HepG2 (cell line): ENCODE measurements around the gene INKA2. TPM values are rescaled to one million over a fixed set of nuclear protein-coding genes. Genes with fewer than 3 reads are reported as not detected.

ENCODE experiments used
- ATAC-seq: fragments of 200-7000 bp; cut with Tn5 transposase; 3 replicates; pipeline ENCODE4 v1.9.1; 2020; ENCODE audit warnings: mild to moderate bottlenecking, moderate library complexity
- BruUV-seq: library from RNA; stranded (reverse); fragments of 400-500 nt; replicated peaks from 2 replicates; lab custom pipeline; 2021; lab: Mats Ljungman, UMichigan
- CTCF ChIA-PET: fragments of 300-600 bp; formaldehyde crosslinking; extraction: SDS; loops from one replicate; lab custom pipeline; 2021; ENCODE audit warnings: low total read pairs, inconsistent platforms, low intra/inter-chr PET ratio; lab: Yijun Ruan, JAX
- POLR2A ChIA-PET: fragments of 350-600 bp; sonication (Branson Sonifier 250); formaldehyde crosslinking; loops from one replicate; lab custom pipeline; 2020; ENCODE audit warnings: antibody characterized with exemption, inconsistent platforms; lab: Yijun Ruan, JAX
- DNase-seq: peaks from one replicate; pipeline ENCODE4 v3.0.0-alpha.2; 2015; ENCODE audit warnings: low spot score
- FAIRE-seq: peaks from 3 replicates; lab custom pipeline; 2011; peaks lifted over from hg19 to GRCh38; lab: Jason Lieb, UNC
- H2AFZ ChIP-seq: one replicate; pipeline ENCODE4 v1.6.1; 2011; ENCODE audit warnings: low read length, inconsistent platforms
- H3K27ac ChIP-seq: fragments of 300-600 bp; 3 replicates; pipeline ENCODE4 v1.8.0; 2011; ENCODE audit warnings: mixed run types, mild to moderate bottlenecking, mixed read lengths, low read length, inconsistent platforms; ENCODE audit not compliant: insufficient read depth; ENCODE audit errors: extremely low read length
- H3K27me3 ChIP-seq, 2 experiments: fragments of 200-600 bp in 1 of 2; 2 replicates in 1 of 2; 3 replicates in 1 of 2; pipeline versions ENCODE4 v1.6.0 to v1.8.0; 2011; ENCODE audit warnings: low read length in 2 of 2, mild to moderate bottlenecking in 2 of 2, moderate library complexity in 2 of 2, inconsistent platforms in 1 of 2; ENCODE audit not compliant: insufficient read depth in 2 of 2, control insufficient read depth in 1 of 2
- H3K36me3 ChIP-seq, 2 experiments: fragments of 200-600 bp in 1 of 2; replicated peaks in 1 of 2; 2 replicates in 1 of 2; 3 replicates in 1 of 2; pipeline versions ENCODE4 v1.5.1 to v1.8.0; 2011; ENCODE audit warnings: low read length in 2 of 2, inconsistent platforms in 1 of 2; ENCODE audit not compliant: insufficient read depth in 2 of 2, control insufficient read depth in 1 of 2
- H3K4me1 ChIP-seq: 2 replicates; pipeline ENCODE4 v1.5.1; 2012; ENCODE audit warnings: low read length, inconsistent platforms; ENCODE audit not compliant: insufficient read depth
- H3K4me2 ChIP-seq: 2 replicates; pipeline ENCODE4 v1.6.0; 2011; ENCODE audit warnings: low read depth, low read length, inconsistent platforms
- H3K4me3 ChIP-seq, 3 experiments: fragments of 200-600 bp in 1 of 3; sonication (generic), shearing (Covaris generic) in 1 of 3; replicated peaks in 1 of 3; 2 replicates each; pipeline ENCODE4 v1.5.1; 2011 to 2016; ENCODE audit warnings: low read length in 3 of 3, inconsistent platforms in 2 of 3, low read depth in 2 of 3, mild to moderate bottlenecking in 2 of 3, control low read depth in 1 of 3, mixed read lengths in 1 of 3; ENCODE audit not compliant: insufficient read depth in 1 of 3
- H3K79me2 ChIP-seq: one replicate; pipeline ENCODE4 v1.6.1; 2011; ENCODE audit warnings: low read length, inconsistent platforms; ENCODE audit not compliant: insufficient read depth
- H3K9ac ChIP-seq: 2 replicates; pipeline ENCODE4 v1.6.0; 2011; ENCODE audit warnings: mild to moderate bottlenecking, low read depth, low read length, inconsistent platforms; ENCODE audit not compliant: insufficient read depth
- H3K9me3 ChIP-seq: 2 replicates; pipeline ENCODE4 v1.5.1; 2012; ENCODE audit warnings: mild to moderate bottlenecking, low read length
- H4K20me1 ChIP-seq: 2 replicates; pipeline ENCODE4 v1.6.0; 2011; ENCODE audit warnings: inconsistent platforms, mild to moderate bottlenecking, low read length, moderate library complexity; ENCODE audit not compliant: insufficient read depth
- ELF4 ChIP-seq: sonication (generic); formaldehyde crosslinking; IDR thresholded peaks from 2 replicates; pipeline ENCODE4 v1.5.0; 2020; ENCODE audit warnings: missing genetic modification reagents, mild to moderate bottlenecking, moderate library complexity, borderline replicate concordance
- FLYWCH1 ChIP-seq: sonication (generic); formaldehyde crosslinking; IDR thresholded peaks from 2 replicates; pipeline ENCODE4 v1.8.1; 2023; ENCODE audit warnings: mild to moderate bottlenecking, missing genetic modification reagents
- HHEX ChIP-seq: IDR thresholded peaks from 2 replicates; pipeline ENCODE4 v1.6.1; 2016; ENCODE audit warnings: control low read depth
- IRF2 ChIP-seq: IDR thresholded peaks from 2 replicates; pipeline ENCODE4 v1.6.1; 2018; ENCODE audit warnings: missing genetic modification reagents, missing compliant biosample characterization
- ISL2 ChIP-seq: sonication (generic); formaldehyde crosslinking; IDR thresholded peaks from 2 replicates; pipeline ENCODE4 v1.5.0; 2020; ENCODE audit warnings: missing genetic modification reagents
- MATR3 ChIP-seq: sonication (generic); formaldehyde crosslinking; IDR thresholded peaks from 2 replicates; pipeline ENCODE4 v1.4.0; 2020; ENCODE audit warnings: missing genetic modification reagents
- MEIS2 ChIP-seq: sonication (generic); formaldehyde crosslinking; IDR thresholded peaks from 2 replicates; pipeline ENCODE4 v1.9.0; 2021; ENCODE audit warnings: mild to moderate bottlenecking, missing genetic modification reagents
- PAF1 ChIP-seq: IDR thresholded peaks from 2 replicates; pipeline ENCODE4 v1.6.1; 2016; ENCODE audit warnings: missing genetic modification reagents, missing compliant biosample characterization
- ZNF234 ChIP-seq: sonication (generic); formaldehyde crosslinking; conservative IDR thresholded peaks from 2 replicates; pipeline ENCODE4 v1.5.1; 2020; ENCODE audit warnings: mild to moderate bottlenecking, missing genetic modification reagents
- ZNF563 ChIP-seq: sonication (generic); formaldehyde crosslinking; IDR thresholded peaks from 2 replicates; pipeline ENCODE4 v1.8.0; 2022; ENCODE audit warnings: mild to moderate bottlenecking, moderate library complexity, missing genetic modification reagents
- ZNF749 ChIP-seq: sonication (generic); formaldehyde crosslinking; IDR thresholded peaks from 2 replicates; pipeline ENCODE4 v1.8.0; 2022; ENCODE audit warnings: mild to moderate bottlenecking, missing genetic modification reagents, moderate library complexity, borderline replicate concordance
- in situ Hi-C: cut with HindIII; loops from 2 replicates; pipeline ENCODE4 v1.10.0; 2017; ENCODE audit warnings: low pct_unique_long_range_greater_than_20kb; ENCODE audit not compliant: extremely low pct_ligation_motif_present
- intact Hi-C: fragments of 100-400 bp; cut with micrococcal nuclease; formaldehyde crosslinking; loops from one replicate; pipeline ENCODE4 v1.10.0; 2022; ENCODE audit not compliant: unreplicated experiment
- polyA plus RNA-seq, 8 experiments: library from polyadenylated mRNA; depleted of rRNA in 3 of 8; stranded (reverse) in 7 of 8; unstranded in 1 of 8; fragments of >200 nt; fragmentation: Illumina TruSeq in 4 of 8; extraction: Trizol in 4 of 8; gene quantifications; 2 replicates each; pipeline versions ENCODE4 v1.2.1 to v1.2.3, GENCODE V29; 2011 to 2016; ENCODE audit warnings: low read depth in 4 of 8, missing spikeins in 1 of 8, mixed read lengths in 1 of 8; ENCODE audit not compliant: insufficient read depth in 1 of 8
- total RNA-seq, 5 experiments: library from RNA; depleted of rRNA; stranded (reverse); fragments of >200 nt; fragmentation: Illumina TruSeq; extraction: Trizol; gene quantifications; 2 replicates each; pipeline ENCODE4 v1.2.3, GENCODE V29; 2016; ENCODE audit warnings: low read depth in 1 of 5
- TF ChIP-seq, protein P1 (sequence below): fragments of 450-650 bp; IDR thresholded peaks from 2 replicates; pipeline ENCODE4 v1.6.1; 2017; ENCODE audit warnings: mild to moderate bottlenecking
- TF ChIP-seq, protein P2 (sequence below): sonication (generic); formaldehyde crosslinking; IDR thresholded peaks from 2 replicates; pipeline ENCODE4 v1.4.0; 2020; ENCODE audit warnings: missing genetic modification reagents, borderline replicate concordance

Gene INKA2
- total and polyA plus RNA-seq, 2 of the 13 experiments (the other 11 are each of a cell fraction or from before 2014, with no cell fraction given): 2.6 to 4.6 TPM

DNA sequence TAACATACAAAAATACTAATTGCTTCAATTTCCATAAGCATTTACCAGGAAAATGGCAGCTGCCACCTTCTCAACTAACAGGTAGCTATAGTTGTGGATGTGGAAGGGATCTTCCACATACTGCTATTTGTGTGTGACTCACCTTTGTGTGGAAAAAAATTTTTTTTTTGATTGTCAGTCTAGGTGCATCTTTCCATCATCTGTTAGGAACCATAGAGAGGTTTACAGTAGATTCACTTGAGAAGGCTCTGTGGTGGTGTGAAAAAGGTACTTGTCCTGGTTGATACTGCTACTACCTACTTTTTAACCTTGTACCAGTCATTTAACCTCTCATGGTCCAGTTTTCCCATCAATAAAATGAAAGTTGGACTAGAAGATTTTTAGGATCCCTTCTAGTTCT, 29.4 kb upstream of the INKA2 start:
- CTCF ChIA-PET: interaction anchor here (0.9 to 2.8 kb wide), 3 partner anchors 54 to 287 kb away, joined by 3 to 27 read pairs (median 3); no protein-coding TSS in a partner anchor

More for the DNA sequence above, 29.4 kb upstream of the INKA2 start:
- FAIRE-seq (no peak), DNase-seq (no peak), ATAC-seq (no peak)
- BruUV-seq: no TSS peak
- no peak overlapping the region for H3K4me2 ChIP-seq
- H3K27me3 ChIP-seq: no peaks in the 10 kb centered on the region
- no peak for TF ChIP-seq ZNF749 (CRISPR knock-in tag)
- TF ChIP-seq, protein P1, sequence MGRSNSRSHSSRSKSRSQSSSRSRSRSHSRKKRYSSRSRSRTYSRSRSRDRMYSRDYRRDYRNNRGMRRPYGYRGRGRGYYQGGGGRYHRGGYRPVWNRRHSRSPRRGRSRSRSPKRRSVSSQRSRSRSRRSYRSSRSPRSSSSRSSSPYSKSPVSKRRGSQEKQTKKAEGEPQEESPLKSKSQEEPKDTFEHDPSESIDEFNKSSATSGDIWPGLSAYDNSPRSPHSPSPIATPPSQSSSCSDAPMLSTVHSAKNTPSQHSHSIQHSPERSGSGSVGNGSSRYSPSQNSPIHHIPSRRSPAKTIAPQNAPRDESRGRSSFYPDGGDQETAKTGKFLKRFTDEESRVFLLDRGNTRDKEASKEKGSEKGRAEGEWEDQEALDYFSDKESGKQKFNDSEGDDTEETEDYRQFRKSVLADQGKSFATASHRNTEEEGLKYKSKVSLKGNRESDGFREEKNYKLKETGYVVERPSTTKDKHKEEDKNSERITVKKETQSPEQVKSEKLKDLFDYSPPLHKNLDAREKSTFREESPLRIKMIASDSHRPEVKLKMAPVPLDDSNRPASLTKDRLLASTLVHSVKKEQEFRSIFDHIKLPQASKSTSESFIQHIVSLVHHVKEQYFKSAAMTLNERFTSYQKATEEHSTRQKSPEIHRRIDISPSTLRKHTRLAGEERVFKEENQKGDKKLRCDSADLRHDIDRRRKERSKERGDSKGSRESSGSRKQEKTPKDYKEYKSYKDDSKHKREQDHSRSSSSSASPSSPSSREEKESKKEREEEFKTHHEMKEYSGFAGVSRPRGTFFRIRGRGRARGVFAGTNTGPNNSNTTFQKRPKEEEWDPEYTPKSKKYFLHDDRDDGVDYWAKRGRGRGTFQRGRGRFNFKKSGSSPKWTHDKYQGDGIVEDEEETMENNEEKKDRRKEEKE: no peak
- no peak for TF ChIP-seq HHEX (CRISPR knock-in tag)
- TF ChIP-seq MEIS2 (CRISPR knock-in tag): no peak
- TF ChIP-seq FLYWCH1: no peak
- no peak for TF ChIP-seq ZNF563 (CRISPR knock-in tag)
- TF ChIP-seq MATR3 (CRISPR knock-in tag): no peak
- TF ChIP-seq ELF4 (CRISPR knock-in tag): no peak
- TF ChIP-seq, protein P2, sequence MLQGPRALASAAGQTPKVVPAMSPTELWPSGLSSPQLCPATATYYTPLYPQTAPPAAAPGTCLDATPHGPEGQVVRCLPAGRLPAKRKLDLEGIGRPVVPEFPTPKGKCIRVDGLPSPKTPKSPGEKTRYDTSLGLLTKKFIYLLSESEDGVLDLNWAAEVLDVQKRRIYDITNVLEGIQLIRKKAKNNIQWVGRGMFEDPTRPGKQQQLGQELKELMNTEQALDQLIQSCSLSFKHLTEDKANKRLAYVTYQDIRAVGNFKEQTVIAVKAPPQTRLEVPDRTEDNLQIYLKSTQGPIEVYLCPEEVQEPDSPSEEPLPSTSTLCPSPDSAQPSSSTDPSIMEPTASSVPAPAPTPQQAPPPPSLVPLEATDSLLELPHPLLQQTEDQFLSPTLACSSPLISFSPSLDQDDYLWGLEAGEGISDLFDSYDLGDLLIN: no peak
- TF ChIP-seq ZNF234 (CRISPR knock-in tag): no peak
- no peak for TF ChIP-seq ISL2 (CRISPR knock-in tag)
- no peak for TF ChIP-seq PAF1 (CRISPR knock-in tag)
- no peak for TF ChIP-seq IRF2 (CRISPR knock-in tag)
- in situ Hi-C loops: loop anchor here (5.0 kb wide), 1 partner anchor 286 kb away; no protein-coding TSS in a partner anchor
- peaks cover 6 to 28% of the 10 kb centered on the region in 2 experiments for H3K36me3 ChIP-seq
- H2AFZ ChIP-seq: no peak overlapping the region
- intact Hi-C loops: loop anchor here (1.0 kb wide), 3 partner anchors 21 to 287 kb away; no protein-coding TSS in a partner anchor
- H4K20me1 ChIP-seq: no peaks in the 10 kb centered on the region
- H3K9ac ChIP-seq: no peak overlapping the region
- POLR2A ChIA-PET: no interaction called here
- no peaks in the 10 kb centered on the region for H3K9me3 ChIP-seq
- no peak overlapping the region for H3K4me3 ChIP-seq
- no peaks in the 10 kb centered on the region for H3K79me2 ChIP-seq
- H3K4me1 ChIP-seq: peaks cover 12% of the 10 kb centered on the region; the same call in 1 of the 2 replicates
- H3K27ac ChIP-seq: no peak overlapping the region
